CD4-positive, alpha-beta T cell treated with Interleukin-15 for 1 hour (primary cell): Measurements from ENCODE around the gene IGF2BP3.

ENCODE experiments used
- DNase-seq: peaks from one replicate; pipeline ENCODE4 v3.0.0-alpha.2; 2020

Gene IGF2BP3

DNA sequence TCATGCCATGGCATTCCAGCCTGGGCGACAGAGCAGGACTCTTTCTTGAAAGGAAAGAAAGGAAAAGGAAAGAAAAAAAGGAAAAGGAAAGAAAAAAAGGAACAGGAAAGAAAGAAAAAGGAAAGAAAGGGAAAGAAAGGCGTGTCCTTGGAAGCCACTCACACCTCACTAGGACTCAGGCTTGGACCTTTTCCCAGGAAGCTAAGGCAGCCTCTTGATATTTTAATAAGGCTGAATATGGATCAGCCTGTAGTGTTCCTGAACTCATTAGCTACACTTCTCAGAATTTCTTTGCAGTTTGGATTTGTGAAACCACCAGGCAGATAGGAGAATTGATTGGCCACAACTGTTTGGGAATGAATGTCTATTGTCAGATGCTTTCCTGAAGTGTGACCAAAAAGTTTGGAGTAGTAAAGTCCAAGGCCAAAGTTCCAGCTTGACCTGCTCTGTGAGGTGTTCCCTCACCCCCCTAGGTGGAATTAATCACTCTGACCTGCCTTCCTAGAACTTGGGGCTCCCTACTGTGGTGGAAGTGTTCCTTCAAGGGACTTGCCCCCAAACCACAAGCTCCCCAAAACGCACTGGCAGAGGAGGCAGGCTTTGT, 178.2 kb downstream of the IGF2BP3 start:
- DNase-seq = no peak

- no peak for DNase-seq
Observed at GRCh38 chr7:23290993-23291392, 179.3 kb downstream of the IGF2BP3 start.

DNA sequence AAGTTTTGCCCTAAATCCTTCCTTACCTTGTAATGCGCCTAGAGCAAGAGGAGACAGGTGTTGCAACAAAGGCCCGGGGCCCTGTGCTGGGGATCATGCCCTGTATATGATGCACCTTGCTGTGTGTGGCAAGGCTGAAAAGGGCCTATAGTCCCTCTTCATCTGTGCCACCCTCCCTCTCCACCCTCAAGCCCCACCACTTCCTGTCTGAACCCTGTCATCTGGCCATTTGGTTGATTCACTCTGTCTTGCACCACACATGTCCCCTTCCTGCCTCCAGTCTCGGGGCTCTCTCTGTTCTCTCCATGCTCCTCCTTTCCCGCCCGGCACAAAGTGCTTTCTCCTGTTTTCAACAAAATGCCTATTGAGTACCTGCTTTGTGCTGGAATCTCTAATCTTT, 182.7 kb downstream of the IGF2BP3 start:
- no peak for DNase-seq

DNA sequence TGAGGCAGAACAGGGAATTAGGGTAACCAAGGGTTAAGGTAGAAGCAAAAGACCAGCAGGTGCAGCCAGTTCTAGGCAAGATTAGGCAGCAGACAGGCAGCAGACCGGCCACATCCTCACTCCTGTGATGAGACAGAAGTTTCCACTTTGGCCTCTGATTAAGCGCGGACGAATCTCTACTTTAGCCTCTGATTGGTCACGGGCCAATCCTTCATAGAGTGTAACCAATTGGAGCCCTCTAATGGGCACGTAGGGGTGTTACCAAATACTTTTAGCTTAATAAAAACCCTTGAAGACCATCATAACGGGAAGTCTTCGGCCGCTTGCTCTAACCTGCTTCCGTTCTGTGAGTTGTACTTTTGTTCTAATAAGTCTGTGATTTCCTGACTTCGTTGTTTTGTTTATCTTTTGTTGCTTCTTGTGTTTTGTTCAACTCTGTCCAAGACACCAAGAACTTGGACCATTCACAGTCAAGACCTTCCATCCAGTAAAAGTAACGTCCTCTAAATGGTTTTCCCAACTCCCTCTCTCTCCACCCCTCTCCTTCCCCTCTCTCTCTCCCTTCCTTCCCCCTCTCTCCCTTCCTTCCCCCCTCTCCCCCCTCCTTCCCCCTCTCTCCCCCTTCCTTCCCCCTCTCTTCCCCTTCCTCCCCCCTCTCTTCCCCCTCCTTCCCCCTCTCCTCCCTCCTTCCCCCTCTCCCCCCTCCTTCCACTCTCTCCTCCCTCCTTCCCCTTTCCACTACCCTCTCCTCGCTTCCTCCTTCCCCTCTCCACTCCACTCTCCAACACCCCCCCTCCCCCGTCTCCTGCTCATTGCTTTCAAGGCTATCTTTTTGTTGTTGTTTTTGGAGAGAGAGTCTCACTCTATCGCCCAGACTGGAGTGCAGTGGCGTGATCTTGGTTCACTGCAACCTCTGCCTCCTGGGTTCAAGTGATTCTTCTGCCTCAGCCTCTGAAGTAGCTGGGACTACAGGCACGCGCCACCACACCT, 184.3 kb downstream of the IGF2BP3 start:
- DNase-seq = no peak

DNA sequence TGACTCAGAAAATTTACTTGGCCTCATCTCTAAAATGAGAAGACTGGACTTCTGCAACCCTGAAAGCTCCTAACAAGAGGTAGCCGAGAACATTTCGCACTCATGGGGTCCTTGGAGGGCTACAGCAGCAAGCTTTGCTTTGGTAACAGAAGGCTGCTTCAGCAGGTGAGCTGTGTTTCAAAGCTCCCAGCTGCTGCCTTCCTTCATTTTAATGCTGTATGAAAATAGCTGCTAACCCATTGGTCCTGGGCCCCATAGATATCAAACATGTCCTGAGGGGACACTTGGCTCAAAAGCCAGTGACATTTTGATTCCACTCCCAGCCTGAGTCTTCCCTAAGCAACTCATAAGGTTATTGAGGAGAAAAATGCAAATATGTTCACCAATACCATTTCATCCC, 185.4 kb downstream of the IGF2BP3 start:
- DNase-seq = no peak

DNA sequence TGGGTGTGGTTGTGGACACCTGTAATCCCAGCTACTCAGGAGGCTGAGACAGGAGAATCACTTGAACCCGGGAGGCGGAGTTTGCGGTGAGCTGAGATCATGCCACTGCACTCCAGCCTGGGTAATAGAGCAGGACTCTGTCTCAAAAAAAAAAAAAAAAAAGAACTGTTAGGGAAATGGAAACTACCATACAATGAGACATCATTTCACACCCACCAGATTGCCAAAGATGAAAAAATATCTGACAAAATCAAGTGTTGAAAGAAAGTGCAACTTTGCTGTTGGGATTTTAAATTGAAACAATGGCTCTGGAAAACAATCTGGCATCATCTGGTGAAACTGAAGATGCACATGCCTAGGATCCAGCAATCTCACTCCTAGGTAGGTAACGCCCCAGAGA, 187.2 kb downstream of the IGF2BP3 start:
- no peak for DNase-seq

GRCh38 chr7:23279819-23280525, 190.3 kb downstream of the IGF2BP3 start:
- DNase-seq = no peak

DNA sequence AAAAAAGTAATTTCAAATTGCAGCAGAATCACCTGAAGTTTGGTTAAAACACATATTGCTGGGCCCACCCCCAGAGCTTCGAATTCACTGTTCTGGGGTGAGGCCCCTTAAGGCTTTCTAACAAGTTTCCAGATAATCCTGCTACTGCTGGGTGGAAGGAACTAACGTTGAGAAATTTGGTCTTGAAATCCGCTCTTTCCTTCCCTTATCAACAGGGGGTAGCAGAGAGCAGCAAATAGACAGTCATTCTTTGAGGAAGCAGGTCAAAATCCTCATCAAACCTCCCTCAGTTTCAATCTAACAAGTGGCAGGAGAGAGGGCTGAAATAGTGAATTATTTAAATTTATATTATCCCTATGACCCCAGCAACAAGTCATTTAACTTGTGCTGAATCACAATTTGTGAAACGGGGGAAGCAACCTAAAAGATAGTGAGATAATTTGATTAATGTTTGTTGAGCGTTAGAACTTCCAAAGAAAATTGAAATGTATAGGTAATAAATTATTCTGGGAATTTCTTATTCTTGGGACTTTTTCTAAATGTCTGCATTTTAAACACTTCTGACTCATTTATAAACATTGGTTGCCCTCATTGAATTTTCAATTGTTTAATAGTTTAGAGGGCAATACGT, 192.8 kb downstream of the IGF2BP3 start:
- no peak for DNase-seq

GRCh38 chr7:23276947-23277346, 193.3 kb downstream of the IGF2BP3 start:
- no peak for DNase-seq

DNA sequence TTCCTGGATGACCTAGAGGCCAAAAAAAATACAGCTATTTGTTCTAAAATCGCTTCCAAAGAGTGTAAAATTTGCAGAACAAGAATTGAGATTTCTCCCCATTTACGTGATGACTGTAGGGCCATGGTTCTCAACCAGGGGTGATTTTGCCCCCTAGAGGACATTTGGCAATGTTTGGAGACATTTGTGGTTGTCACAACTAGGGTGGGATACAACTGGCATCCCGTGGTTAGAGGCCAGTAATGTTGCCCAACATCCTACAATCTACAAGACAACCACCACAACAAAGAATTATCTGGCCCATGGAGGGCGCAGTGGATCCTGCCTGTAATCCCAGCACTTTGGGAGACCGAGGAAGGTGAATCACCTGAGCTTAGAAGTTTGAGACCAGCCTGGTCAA, 193.9 kb downstream of the IGF2BP3 start:
- no peak for DNase-seq

DNA sequence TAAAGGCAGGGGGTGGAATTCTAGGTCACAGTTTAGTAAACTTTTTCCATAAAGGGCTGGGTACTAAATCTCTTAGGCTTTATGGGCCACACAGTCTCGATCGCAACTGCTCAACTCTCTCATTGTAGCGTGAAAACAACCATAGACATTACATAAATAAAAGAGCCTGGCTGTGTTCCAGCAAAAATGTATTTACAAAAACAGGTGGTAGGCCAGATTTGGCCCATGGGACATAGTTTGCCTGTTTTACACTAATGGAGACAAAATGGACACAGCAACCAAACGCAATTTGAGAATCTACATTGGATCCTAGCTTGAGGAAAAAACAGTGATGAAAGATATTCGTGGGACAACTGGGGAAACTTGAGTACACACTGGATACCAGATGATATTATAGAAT, 194.4 kb downstream of the IGF2BP3 start:
- DNase-seq = no peak

DNA sequence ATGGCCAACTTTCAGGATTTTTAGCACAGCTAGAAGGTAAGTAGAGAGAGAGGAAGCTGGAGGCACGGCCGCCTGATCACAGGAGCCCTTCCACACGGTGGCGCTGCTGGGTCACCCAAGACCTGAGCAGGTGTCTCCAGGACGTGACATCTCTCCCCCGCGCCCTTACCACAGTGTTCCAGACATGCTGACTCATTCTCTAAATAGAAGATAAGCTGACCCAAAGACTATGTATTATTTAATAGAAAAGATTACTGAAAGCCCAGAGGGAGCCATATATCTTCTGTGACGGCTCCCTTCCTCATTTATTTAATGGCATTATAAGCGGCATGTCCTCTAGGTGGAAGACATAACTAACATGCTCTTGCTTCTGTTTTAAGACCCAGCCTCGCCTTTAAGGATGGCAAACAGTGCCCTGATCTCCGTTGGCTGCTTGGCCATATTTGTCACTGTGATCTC, 197.1 kb downstream of the IGF2BP3 start:
- peak; percentile 82 for DNase-seq

DNA sequence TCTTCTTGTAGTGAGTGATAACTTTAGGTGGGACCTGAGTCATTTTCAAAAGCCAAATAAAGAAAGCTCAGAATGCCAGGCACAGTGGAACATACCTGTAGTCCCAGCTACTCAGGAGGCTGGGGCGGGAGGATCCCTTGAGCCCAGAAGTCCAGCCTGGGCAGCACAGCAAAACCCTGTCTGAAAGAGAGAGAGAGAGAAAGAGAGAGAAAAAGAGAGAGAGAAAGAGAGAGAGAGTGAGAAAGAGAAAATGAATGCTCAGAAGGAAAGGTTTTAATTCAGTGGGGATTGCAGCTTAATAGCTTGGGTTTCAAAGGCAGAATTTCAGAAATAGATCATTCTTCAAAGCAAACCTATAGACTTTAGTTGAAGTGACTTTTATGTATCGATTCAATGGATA, 198.0 kb downstream of the IGF2BP3 start:
- no peak for DNase-seq

- DNase-seq = no peak
Observed at GRCh38 chr7:23268746-23269145, 201.5 kb downstream of the IGF2BP3 start.

GRCh38 chr7:23268167-23268566, 202.1 kb downstream of the IGF2BP3 start:
- no peak for DNase-seq

GRCh38 chr7:23267357-23267756, 202.9 kb downstream of the IGF2BP3 start:
- no peak for DNase-seq

GRCh38 chr7:23266918-23267317, 203.4 kb downstream of the IGF2BP3 start:
- DNase-seq = no peak

GRCh38 chr7:23264916-23265458, 205.3 kb downstream of the IGF2BP3 start:
- DNase-seq = no peak

GRCh38 chr7:23261843-23262452, 208.3 kb downstream of the IGF2BP3 start:
- peak; percentile 55 for DNase-seq

- no peak for DNase-seq
Observed at GRCh38 chr7:23260371-23260770, 209.9 kb downstream of the IGF2BP3 start.
